ENCODE data around the gene SNX25.

DNA sequence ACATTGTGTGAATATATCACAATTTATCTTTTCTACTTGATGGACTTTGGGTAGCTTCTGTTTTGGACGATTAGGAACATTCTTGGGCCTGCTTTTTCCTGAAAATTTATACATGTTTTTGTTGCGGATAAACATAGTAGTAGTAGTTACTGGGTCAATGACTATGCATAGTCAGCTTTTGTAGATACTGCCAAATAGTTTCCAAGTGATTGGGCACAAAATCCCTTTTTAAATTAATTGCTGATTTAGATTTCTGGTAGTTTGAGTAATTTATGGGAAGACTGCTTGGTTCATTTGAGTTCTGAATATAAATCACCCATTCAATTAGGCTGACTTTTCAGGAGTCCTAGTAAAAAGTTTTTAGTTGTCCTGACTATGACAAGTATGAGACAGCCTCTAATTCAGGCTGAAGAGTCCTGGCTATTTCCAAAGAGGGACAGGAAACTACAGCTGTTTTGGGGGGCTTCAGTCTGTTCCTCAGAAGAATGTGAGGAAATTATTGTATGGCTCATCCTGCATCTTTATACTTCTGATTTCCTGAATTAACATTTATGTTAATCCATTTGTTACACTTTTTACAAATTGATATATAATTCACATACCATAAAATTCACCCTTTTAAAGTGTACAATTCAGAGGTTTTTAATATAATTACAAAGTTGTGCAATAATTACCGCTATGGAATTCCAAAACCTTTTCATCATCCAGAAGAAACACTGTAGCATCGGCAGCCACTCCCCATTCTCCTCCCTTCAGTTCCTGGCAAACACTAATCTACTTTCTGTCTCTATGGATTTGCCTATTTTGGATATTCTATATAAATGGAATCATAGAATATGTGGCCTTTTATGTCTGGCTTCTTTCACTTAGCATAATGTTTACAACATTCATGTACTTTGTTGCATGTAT, 172.1 kb downstream of the SNX25 start:
- no peak for TF ChIP-seq MYC (IDR thresholded peaks at IDR 0.05; ENCODE audit: insufficient read depth, insufficient read length, insufficient replicate concordance, low read length, severe bottlenecking)
- TF ChIP-seq, protein P1, sequence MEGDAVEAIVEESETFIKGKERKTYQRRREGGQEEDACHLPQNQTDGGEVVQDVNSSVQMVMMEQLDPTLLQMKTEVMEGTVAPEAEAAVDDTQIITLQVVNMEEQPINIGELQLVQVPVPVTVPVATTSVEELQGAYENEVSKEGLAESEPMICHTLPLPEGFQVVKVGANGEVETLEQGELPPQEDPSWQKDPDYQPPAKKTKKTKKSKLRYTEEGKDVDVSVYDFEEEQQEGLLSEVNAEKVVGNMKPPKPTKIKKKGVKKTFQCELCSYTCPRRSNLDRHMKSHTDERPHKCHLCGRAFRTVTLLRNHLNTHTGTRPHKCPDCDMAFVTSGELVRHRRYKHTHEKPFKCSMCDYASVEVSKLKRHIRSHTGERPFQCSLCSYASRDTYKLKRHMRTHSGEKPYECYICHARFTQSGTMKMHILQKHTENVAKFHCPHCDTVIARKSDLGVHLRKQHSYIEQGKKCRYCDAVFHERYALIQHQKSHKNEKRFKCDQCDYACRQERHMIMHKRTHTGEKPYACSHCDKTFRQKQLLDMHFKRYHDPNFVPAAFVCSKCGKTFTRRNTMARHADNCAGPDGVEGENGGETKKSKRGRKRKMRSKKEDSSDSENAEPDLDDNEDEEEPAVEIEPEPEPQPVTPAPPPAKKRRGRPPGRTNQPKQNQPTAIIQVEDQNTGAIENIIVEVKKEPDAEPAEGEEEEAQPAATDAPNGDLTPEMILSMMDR (IDR thresholded peaks at IDR 0.05 in 2 of 3, conservative IDR thresholded peaks at IDR 0.05 in 1 of 3; ENCODE audit: control insufficient read depth in 2 of 3, extremely low read depth in 1 of 3, insufficient read depth in 1 of 3, low read depth in 3 of 3, low read length in 3 of 3): no peak
- TF ChIP-seq TAF1 (IDR thresholded peaks at IDR 0.05; ENCODE audit: borderline replicate concordance, low read depth, low read length): no peak
- TF ChIP-seq, protein P2, sequence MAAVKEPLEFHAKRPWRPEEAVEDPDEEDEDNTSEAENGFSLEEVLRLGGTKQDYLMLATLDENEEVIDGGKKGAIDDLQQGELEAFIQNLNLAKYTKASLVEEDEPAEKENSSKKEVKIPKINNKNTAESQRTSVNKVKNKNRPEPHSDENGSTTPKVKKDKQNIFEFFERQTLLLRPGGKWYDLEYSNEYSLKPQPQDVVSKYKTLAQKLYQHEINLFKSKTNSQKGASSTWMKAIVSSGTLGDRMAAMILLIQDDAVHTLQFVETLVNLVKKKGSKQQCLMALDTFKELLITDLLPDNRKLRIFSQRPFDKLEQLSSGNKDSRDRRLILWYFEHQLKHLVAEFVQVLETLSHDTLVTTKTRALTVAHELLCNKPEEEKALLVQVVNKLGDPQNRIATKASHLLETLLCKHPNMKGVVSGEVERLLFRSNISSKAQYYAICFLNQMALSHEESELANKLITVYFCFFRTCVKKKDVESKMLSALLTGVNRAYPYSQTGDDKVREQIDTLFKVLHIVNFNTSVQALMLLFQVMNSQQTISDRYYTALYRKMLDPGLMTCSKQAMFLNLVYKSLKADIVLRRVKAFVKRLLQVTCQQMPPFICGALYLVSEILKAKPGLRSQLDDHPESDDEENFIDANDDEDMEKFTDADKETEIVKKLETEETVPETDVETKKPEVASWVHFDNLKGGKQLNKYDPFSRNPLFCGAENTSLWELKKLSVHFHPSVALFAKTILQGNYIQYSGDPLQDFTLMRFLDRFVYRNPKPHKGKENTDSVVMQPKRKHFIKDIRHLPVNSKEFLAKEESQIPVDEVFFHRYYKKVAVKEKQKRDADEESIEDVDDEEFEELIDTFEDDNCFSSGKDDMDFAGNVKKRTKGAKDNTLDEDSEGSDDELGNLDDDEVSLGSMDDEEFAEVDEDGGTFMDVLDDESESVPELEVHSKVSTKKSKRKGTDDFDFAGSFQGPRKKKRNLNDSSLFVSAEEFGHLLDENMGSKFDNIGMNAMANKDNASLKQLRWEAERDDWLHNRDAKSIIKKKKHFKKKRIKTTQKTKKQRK (IDR thresholded peaks at IDR 0.05; ENCODE audit: low read depth, low read length): no peak
- no peak for TF ChIP-seq GABPA (IDR thresholded peaks at IDR 0.05; ENCODE audit: low read depth)
- no peak for TF ChIP-seq POLR2A (IDR thresholded peaks at IDR 0.05; ENCODE audit: low read depth, low read length)
- no peak for TF ChIP-seq SMAD1 (IDR thresholded peaks at IDR 0.05; ENCODE audit: low read depth, partially characterized antibody)
- TF ChIP-seq CBX3 (IDR thresholded peaks at IDR 0.05; ENCODE audit: borderline replicate concordance, low read depth): no peak
- TF ChIP-seq CHD2 (IDR thresholded peaks at IDR 0.05; ENCODE audit: borderline replicate concordance, low read depth, low read length): no peak
- no peak for TF ChIP-seq POLR2AphosphoS5 (IDR thresholded peaks at IDR 0.05; ENCODE audit: low read length)
- no peak for TF ChIP-seq JUND (IDR thresholded peaks at IDR 0.05; ENCODE audit: low read depth, low read length)
- TF ChIP-seq MXI1 (IDR thresholded peaks at IDR 0.05; ENCODE audit: low read depth, low read length): no peak
- no peak for TF ChIP-seq BRCA1 (IDR thresholded peaks at IDR 0.05; ENCODE audit: low read depth, low read length)
